HUES48 (cell line): ENCODE measurements around the gene TRMU.
A peak's percentile ranks its signal among the peaks of the same experiment; 100 is the strongest.

Source experiments
- H3K27ac ChIP-seq: one replicate; pipeline ENCODE4 v1.7.0; 2013; ENCODE audit warnings: low read depth, low read length, inconsistent platforms
- H3K27me3 ChIP-seq: 2 replicates; pipeline ENCODE4 v1.6.1; 2013; ENCODE audit warnings: mild to moderate bottlenecking, low read length; ENCODE audit not compliant: control insufficient read depth, insufficient read depth
- H3K36me3 ChIP-seq: 2 replicates; pipeline ENCODE4 v1.6.1; 2013; ENCODE audit warnings: low read length; ENCODE audit not compliant: control insufficient read depth, insufficient read depth
- H3K4me1 ChIP-seq: 2 replicates; pipeline ENCODE4 v1.6.1; 2013; ENCODE audit warnings: mild to moderate bottlenecking, low read length; ENCODE audit not compliant: control insufficient read depth, insufficient read depth
- H3K4me3 ChIP-seq: 2 replicates; pipeline ENCODE4 v1.5.1; 2013; ENCODE audit warnings: mild to moderate bottlenecking, low read depth, low read length
- H3K9ac ChIP-seq: 2 replicates; pipeline ENCODE4 v1.6.1; 2013; ENCODE audit warnings: mild to moderate bottlenecking, low read depth, low read length, moderate library complexity
- H3K9me3 ChIP-seq: 2 replicates; pipeline ENCODE4 v1.6.1; 2013; ENCODE audit warnings: low read length; ENCODE audit not compliant: control insufficient read depth, insufficient read depth

TRMU gene

GRCh38 chr22:46335201-46336118 is at the start of gene TRMU:
Gene TRMU, plus strand, starts transcription at chr22:46335714. Its CDS starts 51 bp downstream, at chr22:46335765.
- Histone ChIP-seq H3K4me3 (peak within 1 kb of the TSS; percentile 99), H3K27ac (peak within 1 kb of the TSS; percentile 89), H3K4me1 (peaks cover 7% of the 10 kb centered on the region), H3K27me3 (no peaks in the 10 kb centered on the region), H3K36me3 (peaks cover 59% of the 10 kb centered on the region), H3K9me3 (no peaks in the 10 kb centered on the region), H3K9ac (peak within 1 kb of the TSS; percentile 89)

- Histone ChIP-seq H3K9ac (no peak overlapping the region), H3K27ac (no peak overlapping the region), H3K4me1 (no peaks in the 10 kb centered on the region), H3K9me3 (no peaks in the 10 kb centered on the region), H3K27me3 (no peaks in the 10 kb centered on the region), H3K36me3 (peaks cover 35% of the 10 kb centered on the region), H3K4me3 (no peak overlapping the region)
These were observed 49.5 kb upstream of the TRMU start for GRCh38 chr22:46286006-46286405.

GRCh38 chr22:46286941-46287872 is 48.3 kb upstream of the TRMU start:
- Histone ChIP-seq H3K27me3 (no peaks in the 10 kb centered on the region), H3K9me3 (no peaks in the 10 kb centered on the region), H3K36me3 (peaks cover 24% of the 10 kb centered on the region), H3K4me3 (no peak overlapping the region), H3K27ac (no peak overlapping the region), H3K9ac (no peak overlapping the region), H3K4me1 (no peaks in the 10 kb centered on the region)

GRCh38 chr22:46287873-46288751 is 47.4 kb upstream of the TRMU start:
- peaks cover 19% of the 10 kb centered on the region for H3K36me3 ChIP-seq
- no peak overlapping the region for H3K9ac ChIP-seq
- H3K27ac ChIP-seq = no peak overlapping the region
- no peak overlapping the region for H3K4me3 ChIP-seq
- no peaks in the 10 kb centered on the region for H3K9me3 ChIP-seq
- no peaks in the 10 kb centered on the region for H3K4me1 ChIP-seq
- no peaks in the 10 kb centered on the region for H3K27me3 ChIP-seq

GRCh38 chr22:46288846-46289243 is 46.7 kb upstream of the TRMU start:
- H3K9ac ChIP-seq = no peak overlapping the region
- H3K36me3 ChIP-seq = peaks cover 17% of the 10 kb centered on the region
- H3K4me1 ChIP-seq = no peaks in the 10 kb centered on the region
- no peak overlapping the region for H3K4me3 ChIP-seq
- no peaks in the 10 kb centered on the region for H3K27me3 ChIP-seq
- no peak overlapping the region for H3K27ac ChIP-seq
- H3K9me3 ChIP-seq = no peaks in the 10 kb centered on the region

- H3K4me3 ChIP-seq = no peak overlapping the region
- no peak overlapping the region for H3K27ac ChIP-seq
- no peaks in the 10 kb centered on the region for H3K9me3 ChIP-seq
- peaks cover 12% of the 10 kb centered on the region for H3K36me3 ChIP-seq
- no peaks in the 10 kb centered on the region for H3K4me1 ChIP-seq
- no peaks in the 10 kb centered on the region for H3K27me3 ChIP-seq
- H3K9ac ChIP-seq = no peak overlapping the region
These were observed 46.1 kb upstream of the TRMU start for GRCh38 chr22:46289244-46289891.

GRCh38 chr22:46290121-46290842 is 45.2 kb upstream of the TRMU start:
- H3K4me1 ChIP-seq = no peaks in the 10 kb centered on the region
- H3K9me3 ChIP-seq = no peaks in the 10 kb centered on the region
- no peak overlapping the region for H3K4me3 ChIP-seq
- no peak overlapping the region for H3K27ac ChIP-seq
- no peak overlapping the region for H3K9ac ChIP-seq
- no peaks in the 10 kb centered on the region for H3K27me3 ChIP-seq
- H3K36me3 ChIP-seq = peaks cover 4% of the 10 kb centered on the region

- Histone ChIP-seq H3K9me3 (no peaks in the 10 kb centered on the region), H3K4me1 (peaks cover 6% of the 10 kb centered on the region; the same call in 1 of the 2 replicates), H3K27ac (no peak overlapping the region), H3K27me3 (no peaks in the 10 kb centered on the region), H3K36me3 (peaks cover under 1% of the 10 kb centered on the region; the same call in 1 of the 2 replicates), H3K4me3 (no peak overlapping the region), H3K9ac (no peak overlapping the region)
These were observed 44.4 kb upstream of the TRMU start for GRCh38 chr22:46290843-46291785.

GRCh38 chr22:46292173-46292572 is 43.3 kb upstream of the TRMU start:
- Histone ChIP-seq H3K9me3 (no peaks in the 10 kb centered on the region), H3K9ac (no peak overlapping the region), H3K4me1 (peaks cover 6% of the 10 kb centered on the region; the same call in 1 of the 2 replicates), H3K36me3 (no peaks in the 10 kb centered on the region; the same call in 1 of the 2 replicates), H3K4me3 (no peak overlapping the region), H3K27me3 (no peaks in the 10 kb centered on the region), H3K27ac (no peak overlapping the region)
